A673 (cell line): ENCODE results near the gene DCLK2.

Experiments used
- EZH2 ChIP-seq: fragments of 200-600 bp; sonication (generic); IDR thresholded peaks from 2 replicates; pipeline ENCODE4 v1.6.1; 2017; ENCODE audit warnings: borderline replicate concordance, low read depth, mild to moderate bottlenecking, mixed read lengths, antibody characterized with exemption, low read length; ENCODE audit not compliant: poor library complexity, severe bottlenecking
- TF ChIP-seq, protein P1 (sequence below): fragments of 300-800, 200-600 bp; sonication (generic); conservative IDR thresholded peaks from 2 replicates; pipeline ENCODE4 v1.5.1; 2017; ENCODE audit warnings: low read depth, mild to moderate bottlenecking, antibody characterized with exemption, low read length, moderate library complexity, mixed read lengths

- TF ChIP-seq, protein P1, sequence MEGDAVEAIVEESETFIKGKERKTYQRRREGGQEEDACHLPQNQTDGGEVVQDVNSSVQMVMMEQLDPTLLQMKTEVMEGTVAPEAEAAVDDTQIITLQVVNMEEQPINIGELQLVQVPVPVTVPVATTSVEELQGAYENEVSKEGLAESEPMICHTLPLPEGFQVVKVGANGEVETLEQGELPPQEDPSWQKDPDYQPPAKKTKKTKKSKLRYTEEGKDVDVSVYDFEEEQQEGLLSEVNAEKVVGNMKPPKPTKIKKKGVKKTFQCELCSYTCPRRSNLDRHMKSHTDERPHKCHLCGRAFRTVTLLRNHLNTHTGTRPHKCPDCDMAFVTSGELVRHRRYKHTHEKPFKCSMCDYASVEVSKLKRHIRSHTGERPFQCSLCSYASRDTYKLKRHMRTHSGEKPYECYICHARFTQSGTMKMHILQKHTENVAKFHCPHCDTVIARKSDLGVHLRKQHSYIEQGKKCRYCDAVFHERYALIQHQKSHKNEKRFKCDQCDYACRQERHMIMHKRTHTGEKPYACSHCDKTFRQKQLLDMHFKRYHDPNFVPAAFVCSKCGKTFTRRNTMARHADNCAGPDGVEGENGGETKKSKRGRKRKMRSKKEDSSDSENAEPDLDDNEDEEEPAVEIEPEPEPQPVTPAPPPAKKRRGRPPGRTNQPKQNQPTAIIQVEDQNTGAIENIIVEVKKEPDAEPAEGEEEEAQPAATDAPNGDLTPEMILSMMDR, result no peak
- TF ChIP-seq EZH2, result no peak
Measured at GRCh38 chr4:150136036-150136435, 57.8 kb downstream of the DCLK2 start.
